Keratinocyte (primary cell): Measurements from ENCODE around the gene ZC3H12D. TPM values are rescaled to one million over a fixed set of nuclear protein-coding genes. Genes with fewer than 3 reads are reported as not detected.

ENCODE experiments used
- DNase-seq: peaks from one replicate; pipeline ENCODE4 v3.0.0-alpha.2; 2011; ENCODE audit warnings: low read depth, missing footprints, low spot score
- FAIRE-seq: peaks from 2 replicates; lab custom pipeline; 2011; peaks lifted over from hg19 to GRCh38; lab: Jason Lieb, UNC
- H2AFZ ChIP-seq: 2 replicates; pipeline ENCODE4 v1.6.0; 2012; ENCODE audit warnings: low read length, control low read depth, inconsistent platforms; ENCODE audit not compliant: control insufficient read depth
- H3K27ac ChIP-seq: 2 replicates; pipeline ENCODE4 v1.5.1; 2011; ENCODE audit warnings: low read length; ENCODE audit not compliant: control insufficient read depth, insufficient read depth
- H3K27me3 ChIP-seq: 3 replicates; pipeline ENCODE4 v1.6.0; 2011; ENCODE audit warnings: low read length; ENCODE audit not compliant: control insufficient read depth, insufficient read depth; ENCODE audit errors: extremely low read depth
- H3K36me3 ChIP-seq, 2 experiments: 2 replicates in 1 of 2; 3 replicates in 1 of 2; pipeline ENCODE4 v1.5.1; 2011; ENCODE audit warnings: low read length in 2 of 2, mild to moderate bottlenecking in 1 of 2; ENCODE audit not compliant: control insufficient read depth in 2 of 2, insufficient read depth in 2 of 2; ENCODE audit errors: extremely low read depth in 1 of 2
- H3K4me1 ChIP-seq: 3 replicates; pipeline ENCODE4 v1.5.1; 2011; ENCODE audit warnings: low read length; ENCODE audit not compliant: control insufficient read depth, insufficient read depth; ENCODE audit errors: extremely low read depth
- H3K4me2 ChIP-seq: 3 replicates; pipeline ENCODE4 v1.6.0; 2011; ENCODE audit warnings: low read depth, low read length; ENCODE audit not compliant: control insufficient read depth, insufficient read depth; ENCODE audit errors: extremely low read depth
- H3K4me3 ChIP-seq, 3 experiments: fragments of 200-600 bp in 1 of 3; sonication (generic) in 1 of 3; 2 replicates in 2 of 3; 3 replicates in 1 of 3; pipeline ENCODE4 v1.5.1; 2011 to 2016; ENCODE audit warnings: low read length in 3 of 3, mild to moderate bottlenecking in 3 of 3, control low read depth in 2 of 3, inconsistent platforms in 1 of 3, low read depth in 1 of 3, mixed read lengths in 1 of 3, mixed run types in 1 of 3, moderate library complexity in 1 of 3; ENCODE audit not compliant: control insufficient read depth in 2 of 3, insufficient read depth in 2 of 3; ENCODE audit errors: extremely low read depth in 1 of 3
- H3K79me2 ChIP-seq: 2 replicates; pipeline ENCODE4 v1.6.0; 2012; ENCODE audit warnings: low read length; ENCODE audit not compliant: control insufficient read depth, insufficient read depth
- H3K9ac ChIP-seq: 3 replicates; pipeline ENCODE4 v1.6.0; 2011; ENCODE audit warnings: low read length; ENCODE audit not compliant: control insufficient read depth, insufficient read depth; ENCODE audit errors: extremely low read depth
- H3K9me1 ChIP-seq: 3 replicates; pipeline ENCODE4 v1.6.0; 2011; ENCODE audit warnings: low read length; ENCODE audit not compliant: control insufficient read depth, insufficient read depth; ENCODE audit errors: extremely low read depth
- H3K9me3 ChIP-seq: 2 replicates; pipeline ENCODE4 v1.5.1; 2012; ENCODE audit warnings: low read depth, low read length; ENCODE audit not compliant: control insufficient read depth
- H4K20me1 ChIP-seq: 3 replicates; pipeline ENCODE4 v1.6.0; 2011; ENCODE audit warnings: low read length; ENCODE audit not compliant: control insufficient read depth, insufficient read depth; ENCODE audit errors: extremely low read depth
- EZH2 ChIP-seq: IDR thresholded peaks from one replicate; pipeline ENCODE4 v1.6.1; 2012; ENCODE audit warnings: inconsistent platforms, mild to moderate bottlenecking, low read length, moderate library complexity
- dilution Hi-C: fragments of 300-500 bp; cut with MboI; formaldehyde crosslinking; loops from one replicate; pipeline ENCODE4 v1.7.0; 2020; ENCODE audit warnings: low sequenced_read_pairs; ENCODE audit not compliant: extremely low pct_ligation_motif_present
- polyA plus RNA-seq, 5 experiments: library from polyadenylated mRNA; depleted of rRNA in 3 of 5; stranded (reverse) in 3 of 5; stranded (forward) in 1 of 5; unstranded in 1 of 5; fragments of >200 nt; gene quantifications; 1 replicate in 1 of 5; 2 replicates in 3 of 5; 3 replicates in 1 of 5; pipeline versions ENCODE4 v1.2.1 to v1.2.3, GENCODE V29; 2011 to 2012; ENCODE audit warnings: missing spikeins in 2 of 5, low read depth in 1 of 5, low replicate concordance in 1 of 5
- TF ChIP-seq, protein P1 (sequence below), 3 experiments: IDR thresholded peaks in 1 of 3; conservative IDR thresholded peaks in 1 of 3; optimal IDR thresholded peaks in 1 of 3; 2 replicates in 2 of 3; 3 replicates in 1 of 3; pipeline versions ENCODE3 to v1.5.1; 2011; ENCODE audit warnings: low read length in 3 of 3, mild to moderate bottlenecking in 3 of 3, moderate library complexity in 2 of 3, control low read depth in 1 of 3, inconsistent platforms in 1 of 3; ENCODE audit not compliant: insufficient read depth in 2 of 3; ENCODE audit errors: extremely low read depth in 1 of 3

The ZC3H12D gene
- polyA plus RNA-seq, 1 donor (not counting 4 experiments of a cell fraction or from before 2014, with no cell fraction given) = 0.04 TPM

DNA sequence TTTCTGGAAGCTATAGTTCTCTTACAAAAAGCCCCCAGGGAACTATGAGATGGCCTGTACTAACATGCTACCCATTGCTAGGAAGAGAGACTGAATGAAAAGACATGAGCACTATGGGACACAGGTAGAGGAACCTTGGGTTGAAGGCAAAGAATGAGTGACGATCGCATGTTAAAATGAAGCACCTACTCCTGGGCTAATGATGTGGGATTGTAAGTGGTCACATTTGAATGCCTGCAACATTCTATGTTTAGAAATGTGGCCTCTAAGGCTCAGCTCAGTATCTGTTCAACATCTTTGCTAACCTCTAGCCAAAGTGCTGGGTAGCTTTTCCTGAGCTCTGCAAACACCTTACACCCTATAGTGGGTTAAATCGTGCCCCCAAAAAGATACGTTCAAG, 5.2 kb upstream of the ZC3H12D start:
- Histone ChIP-seq H3K9me3 (no peaks in the 10 kb centered on the region), H3K9ac (no peak overlapping the region), H3K9me1 (no peaks in the 10 kb centered on the region), H3K27me3 (no peaks in the 10 kb centered on the region), H3K4me1 (peaks cover 1% of the 10 kb centered on the region), H3K79me2 (no peaks in the 10 kb centered on the region), H3K4me2 (no peak overlapping the region), H3K27ac (no peak overlapping the region), H3K36me3 (no peaks in the 10 kb centered on the region), H3K4me3 (no peak overlapping the region), H2AFZ (no peak overlapping the region), H4K20me1 (no peaks in the 10 kb centered on the region)
- TF ChIP-seq, protein P1, sequence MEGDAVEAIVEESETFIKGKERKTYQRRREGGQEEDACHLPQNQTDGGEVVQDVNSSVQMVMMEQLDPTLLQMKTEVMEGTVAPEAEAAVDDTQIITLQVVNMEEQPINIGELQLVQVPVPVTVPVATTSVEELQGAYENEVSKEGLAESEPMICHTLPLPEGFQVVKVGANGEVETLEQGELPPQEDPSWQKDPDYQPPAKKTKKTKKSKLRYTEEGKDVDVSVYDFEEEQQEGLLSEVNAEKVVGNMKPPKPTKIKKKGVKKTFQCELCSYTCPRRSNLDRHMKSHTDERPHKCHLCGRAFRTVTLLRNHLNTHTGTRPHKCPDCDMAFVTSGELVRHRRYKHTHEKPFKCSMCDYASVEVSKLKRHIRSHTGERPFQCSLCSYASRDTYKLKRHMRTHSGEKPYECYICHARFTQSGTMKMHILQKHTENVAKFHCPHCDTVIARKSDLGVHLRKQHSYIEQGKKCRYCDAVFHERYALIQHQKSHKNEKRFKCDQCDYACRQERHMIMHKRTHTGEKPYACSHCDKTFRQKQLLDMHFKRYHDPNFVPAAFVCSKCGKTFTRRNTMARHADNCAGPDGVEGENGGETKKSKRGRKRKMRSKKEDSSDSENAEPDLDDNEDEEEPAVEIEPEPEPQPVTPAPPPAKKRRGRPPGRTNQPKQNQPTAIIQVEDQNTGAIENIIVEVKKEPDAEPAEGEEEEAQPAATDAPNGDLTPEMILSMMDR (optimal IDR thresholded peaks at IDR 0.05 in 1 of 3, IDR thresholded peaks at IDR 0.05 in 1 of 3, conservative IDR thresholded peaks at IDR 0.05 in 1 of 3; ENCODE audit: extremely low read depth in 1 of 3, insufficient read depth in 2 of 3, low read length in 3 of 3) = no peak
- TF ChIP-seq EZH2 = no peak
- FAIRE-seq = no peak
- DNase-seq = no peak
- dilution Hi-C loops = no loop called here

DNA sequence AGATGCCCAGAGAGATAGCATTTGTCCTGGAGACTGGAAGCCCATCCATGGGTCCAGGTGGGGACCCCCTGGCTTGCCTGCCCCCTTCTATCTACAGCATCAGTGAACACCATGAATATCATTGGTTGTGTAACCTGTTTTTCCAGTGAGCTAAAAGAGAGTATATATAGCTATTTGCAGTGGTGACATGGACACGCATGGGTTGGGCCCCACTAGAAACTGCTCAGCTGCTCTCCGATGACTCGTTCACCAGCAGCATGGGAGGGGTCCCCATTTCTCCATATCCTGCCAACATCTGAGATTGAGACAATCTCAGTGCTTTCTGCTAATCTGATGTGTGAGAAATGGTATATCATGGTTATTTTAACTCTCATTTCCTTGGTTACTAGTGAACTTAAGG, 4.0 kb upstream of the ZC3H12D start:
- DNase-seq (no peak), FAIRE-seq (no peak)
- Histone ChIP-seq H4K20me1 (no peaks in the 10 kb centered on the region), H3K4me3 (no peak overlapping the region), H3K36me3 (no peaks in the 10 kb centered on the region), H3K9ac (no peak overlapping the region), H3K9me1 (no peaks in the 10 kb centered on the region), H3K4me1 (peaks cover 6% of the 10 kb centered on the region), H3K27me3 (no peaks in the 10 kb centered on the region), H3K27ac (no peak overlapping the region), H3K4me2 (no peak overlapping the region), H3K79me2 (no peaks in the 10 kb centered on the region), H3K9me3 (no peaks in the 10 kb centered on the region), H2AFZ (no peak overlapping the region)
- dilution Hi-C loops = no loop called here
- TF ChIP-seq, protein P1 (optimal IDR thresholded peaks at IDR 0.05 in 1 of 3, IDR thresholded peaks at IDR 0.05 in 1 of 3, conservative IDR thresholded peaks at IDR 0.05 in 1 of 3; ENCODE audit: extremely low read depth in 1 of 3, insufficient read depth in 2 of 3, low read length in 3 of 3) = no peak
- no peak for TF ChIP-seq EZH2
